Activated T-cell treated with anti-CD3 and anti-CD28 coated beads, Interleukin-2, amount 50 U/mL, for 4 hours (primary cell): ENCODE results near the gene PTPN14. TPM values are rescaled to one million over a fixed set of nuclear protein-coding genes. Genes with fewer than 3 reads are reported as not detected.
"Not testable (repeated sequence)": the region's sequence is repeated elsewhere in the genome, so short reads cannot be mapped to it uniquely, and the experiment has no call there.

Source experiments
- ATAC-seq, 2 donors: fragments of 200-7000 bp; cut with Tn5 transposase; one replicate each; pipeline ENCODE4 v1.10.0; 2021
- DNase-seq: peaks from one replicate; pipeline ENCODE4 v3.0.0-alpha.2; 2020
- H3K27me3 Mint-ChIP-seq: one replicate; pipeline ENCODE4 v1.8.0; 2021; ENCODE audit warnings: low read depth, mixed read lengths
- H3K36me3 Mint-ChIP-seq: one replicate; pipeline ENCODE4 v1.8.0; 2022; ENCODE audit warnings: mixed read lengths; ENCODE audit not compliant: insufficient read depth
- H3K4me1 Mint-ChIP-seq: one replicate; pipeline ENCODE4 v1.8.0; 2021; ENCODE audit warnings: low read depth, mixed read lengths
- H3K4me3 Mint-ChIP-seq: one replicate; pipeline ENCODE4 v1.8.0; 2021; ENCODE audit warnings: mild to moderate bottlenecking, moderate library complexity, mixed read lengths
- H3K9me3 Mint-ChIP-seq: one replicate; pipeline ENCODE4 v1.8.0; 2021; ENCODE audit warnings: mixed read lengths
- total RNA-seq, 3 donors: library from RNA; stranded (reverse); gene quantifications; one replicate each; pipeline ENCODE4 v1.2.1, GENCODE V29; 2021

Gene PTPN14
- total RNA-seq, 3 donors from 2014 or later, result 1.3 to 3.1 (median 1.8) TPM

GRCh38 chr1:214514819-214515383 is 36.5 kb downstream of the PTPN14 start:
- no peak overlapping the region for H3K4me3 Mint-ChIP-seq
- no peaks in the 10 kb centered on the region for H3K36me3 Mint-ChIP-seq
- ATAC-seq (no peak), DNase-seq (no peak)
- H3K4me1 Mint-ChIP-seq, result no peaks in the 10 kb centered on the region
- H3K9me3 Mint-ChIP-seq, result no peaks in the 10 kb centered on the region
- peaks cover 8% of the 10 kb centered on the region for H3K27me3 Mint-ChIP-seq

DNA sequence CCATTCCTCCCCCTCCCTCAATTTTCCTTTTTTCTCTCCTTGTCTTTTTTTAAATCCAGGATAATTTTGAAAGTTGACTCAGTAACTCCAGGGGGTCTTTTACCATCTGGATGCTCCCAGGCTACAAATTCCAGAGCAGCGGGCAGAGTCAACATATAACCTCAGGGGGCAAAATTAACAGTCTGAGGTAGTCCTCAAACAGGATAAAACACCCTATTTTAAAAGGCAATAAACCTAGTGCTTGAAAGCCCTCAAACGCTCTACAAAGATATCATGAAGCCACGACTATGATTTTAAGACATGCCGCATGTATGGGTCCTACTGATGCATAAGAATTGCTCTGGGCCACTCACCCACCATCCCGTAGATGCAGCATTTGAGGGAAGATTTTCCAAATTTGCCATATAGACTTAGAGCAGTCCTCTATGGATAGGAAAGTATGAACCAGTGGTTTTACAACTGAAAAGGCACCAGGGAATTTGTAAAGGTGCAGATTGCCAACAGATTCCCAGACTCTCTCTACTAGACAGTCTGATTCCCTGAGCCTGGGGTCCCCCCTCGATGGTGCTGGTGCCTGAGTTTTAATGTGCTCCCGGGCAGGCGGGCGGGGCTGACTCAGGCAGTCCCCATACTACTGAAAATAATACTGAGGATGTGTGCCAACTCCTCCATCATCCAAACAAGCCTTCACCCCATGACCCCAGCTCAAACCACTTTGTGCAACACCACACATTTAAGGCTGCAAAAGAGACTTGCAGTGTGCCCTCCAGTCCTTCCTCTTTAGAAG is 37.2 kb downstream of the PTPN14 start:
- H3K4me3 Mint-ChIP-seq, result no peak overlapping the region
- H3K9me3 Mint-ChIP-seq, result no peaks in the 10 kb centered on the region
- H3K27me3 Mint-ChIP-seq, result peaks cover 8% of the 10 kb centered on the region
- DNase-seq (no peak), ATAC-seq (no peak)
- no peaks in the 10 kb centered on the region for H3K4me1 Mint-ChIP-seq
- no peaks in the 10 kb centered on the region for H3K36me3 Mint-ChIP-seq

- Mint-ChIP-seq H3K27me3 (peaks cover 8% of the 10 kb centered on the region), H3K9me3 (no peaks in the 10 kb centered on the region), H3K4me3 (no peak overlapping the region), H3K36me3 (no peaks in the 10 kb centered on the region), H3K4me1 (no peaks in the 10 kb centered on the region)
- DNase-seq, result no peak
- no peak for ATAC-seq
Observed at GRCh38 chr1:214513394-214513793, 38.0 kb downstream of the PTPN14 start.

- H3K4me3 Mint-ChIP-seq, result no peak overlapping the region
- H3K9me3 Mint-ChIP-seq, result no peaks in the 10 kb centered on the region
- ATAC-seq (no peak), DNase-seq (no peak)
- peaks cover 1% of the 10 kb centered on the region for H3K4me1 Mint-ChIP-seq
- H3K27me3 Mint-ChIP-seq, result peaks cover 8% of the 10 kb centered on the region
- H3K36me3 Mint-ChIP-seq, result no peaks in the 10 kb centered on the region
Observed at GRCh38 chr1:214511639-214511998, 39.8 kb downstream of the PTPN14 start.

DNA sequence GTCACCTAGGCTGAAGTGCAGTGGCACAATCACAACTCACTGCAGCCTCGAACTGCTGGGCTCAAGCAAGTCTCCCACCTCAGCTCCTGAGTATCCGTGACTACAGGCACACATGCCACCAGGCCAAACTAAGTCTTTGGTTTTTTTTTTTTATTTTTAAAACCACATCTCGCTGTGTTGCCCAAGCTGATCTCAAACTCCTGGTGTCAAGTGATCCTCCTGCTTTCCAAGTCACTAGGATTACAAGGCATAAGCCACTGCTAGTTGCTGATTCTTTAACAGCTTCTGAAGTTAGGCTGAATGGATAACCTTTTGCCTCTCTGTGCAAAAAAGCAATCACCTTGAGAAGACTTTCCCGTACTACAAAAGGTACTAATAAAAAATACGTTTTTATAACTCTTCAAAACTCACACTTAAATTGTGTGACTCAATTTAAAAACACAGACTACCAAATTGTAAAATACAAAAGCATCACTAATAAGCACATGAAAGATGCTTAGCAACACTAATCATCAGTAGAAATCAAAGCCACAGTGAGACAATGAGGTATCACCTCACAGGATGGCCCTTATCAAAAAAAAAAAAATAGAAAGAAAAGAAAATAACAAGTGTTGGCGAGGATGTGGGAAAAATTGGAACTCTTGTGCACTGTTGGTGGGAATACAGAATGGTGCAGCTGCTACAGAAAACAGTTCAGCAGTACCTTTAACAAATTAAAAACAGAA is 40.3 kb downstream of the PTPN14 start:
- Mint-ChIP-seq H3K36me3 (no peaks in the 10 kb centered on the region), H3K27me3 (peaks cover 10% of the 10 kb centered on the region), H3K9me3 (no peaks in the 10 kb centered on the region), H3K4me1 (peaks cover 1% of the 10 kb centered on the region), H3K4me3 (no peak overlapping the region)
- ATAC-seq, result no peak
- DNase-seq, result no peak

- Mint-ChIP-seq H3K36me3 (no peaks in the 10 kb centered on the region), H3K4me3 (no peak overlapping the region), H3K27me3 (peaks cover 10% of the 10 kb centered on the region), H3K4me1 (peaks cover 1% of the 10 kb centered on the region), H3K9me3 (no peaks in the 10 kb centered on the region)
- ATAC-seq, result no peak
- no peak for DNase-seq
Observed at GRCh38 chr1:214510477-214510876, 40.9 kb downstream of the PTPN14 start.

GRCh38 chr1:214509622-214510021 is 41.8 kb downstream of the PTPN14 start:
- H3K4me3 Mint-ChIP-seq, DNase-seq, H3K4me1 Mint-ChIP-seq, H3K9me3 Mint-ChIP-seq, ATAC-seq, H3K36me3 Mint-ChIP-seq: not testable (repeated sequence)
- peaks cover 11% of the 10 kb centered on the region for H3K27me3 Mint-ChIP-seq

- Mint-ChIP-seq H3K27me3 (peaks cover 9% of the 10 kb centered on the region), H3K36me3 (no peaks in the 10 kb centered on the region), H3K9me3 (no peaks in the 10 kb centered on the region), H3K4me3 (no peak overlapping the region), H3K4me1 (peaks cover 1% of the 10 kb centered on the region)
- DNase-seq (no peak), ATAC-seq (peak in 1 of 2 donors; percentile 25)
Observed at GRCh38 chr1:214506972-214507431, 44.4 kb downstream of the PTPN14 start.

DNA sequence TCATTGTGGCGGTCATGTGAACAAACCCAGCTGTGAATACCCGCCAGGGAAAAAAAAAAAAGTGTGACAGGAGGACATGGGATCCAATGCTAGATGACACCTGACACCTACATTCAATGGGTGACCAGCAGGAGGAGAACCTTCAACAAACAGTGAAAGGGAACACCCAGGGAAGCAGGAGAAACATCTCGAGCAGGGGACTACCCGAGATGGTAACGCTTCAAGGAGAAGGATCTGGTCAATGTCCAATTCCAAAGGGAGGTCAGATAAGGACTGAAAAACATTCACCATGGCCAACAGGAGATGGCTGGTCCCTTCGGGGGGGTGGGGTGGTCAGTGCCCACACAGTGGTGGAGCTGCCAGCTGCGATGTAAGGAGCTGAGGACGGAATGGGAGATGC is 46.3 kb downstream of the PTPN14 start:
- Mint-ChIP-seq H3K36me3 (no peaks in the 10 kb centered on the region), H3K4me1 (peaks cover 1% of the 10 kb centered on the region), H3K9me3 (no peaks in the 10 kb centered on the region), H3K4me3 (no peak overlapping the region), H3K27me3 (peaks cover 11% of the 10 kb centered on the region)
- ATAC-seq (no peak), DNase-seq (no peak)

DNA sequence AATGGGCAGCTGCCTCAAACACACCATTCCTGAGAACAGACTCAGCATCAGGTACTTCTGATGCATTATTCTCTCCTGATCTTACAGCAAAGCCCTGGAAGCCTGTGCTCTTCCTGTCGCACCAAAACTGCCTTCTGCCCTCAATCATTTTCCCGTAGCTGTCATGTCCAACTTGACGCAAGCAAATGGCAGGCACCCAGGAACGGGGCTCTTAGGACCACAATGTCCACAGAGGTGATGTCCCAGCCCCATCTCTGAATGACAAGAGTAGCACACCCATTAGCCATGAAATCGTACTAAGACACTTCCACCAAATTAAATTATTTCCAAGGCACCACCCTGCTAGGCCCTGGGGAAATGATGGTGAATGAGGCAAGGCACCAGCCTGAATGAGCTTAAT is 47.1 kb downstream of the PTPN14 start:
- Mint-ChIP-seq H3K4me1 (peaks cover 1% of the 10 kb centered on the region), H3K9me3 (no peaks in the 10 kb centered on the region), H3K36me3 (no peaks in the 10 kb centered on the region), H3K27me3 (peaks cover 11% of the 10 kb centered on the region), H3K4me3 (no peak overlapping the region)
- ATAC-seq, result no peak
- DNase-seq, result no peak

DNA sequence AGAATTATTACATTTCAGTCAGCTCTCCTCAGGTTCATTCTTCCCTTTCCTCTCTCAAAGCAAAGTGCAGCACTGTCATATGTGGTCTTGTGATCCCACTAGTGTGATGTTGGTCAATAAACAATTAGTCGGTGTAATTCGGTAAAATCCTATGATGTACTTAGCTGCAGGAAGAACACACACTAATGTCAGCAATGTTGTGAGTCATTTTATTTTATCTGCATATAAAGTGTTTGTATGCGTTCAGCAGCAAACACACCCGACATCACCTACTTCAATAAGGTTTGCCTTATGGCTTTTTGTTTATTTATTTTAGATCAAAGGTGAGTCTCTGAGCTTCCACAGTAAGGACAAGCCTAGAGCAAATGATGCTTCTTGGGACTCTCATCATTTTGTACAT is 47.8 kb downstream of the PTPN14 start:
- H3K4me1 Mint-ChIP-seq, result peaks cover 1% of the 10 kb centered on the region
- no peaks in the 10 kb centered on the region for H3K9me3 Mint-ChIP-seq
- DNase-seq, result no peak
- no peak overlapping the region for H3K4me3 Mint-ChIP-seq
- no peaks in the 10 kb centered on the region for H3K36me3 Mint-ChIP-seq
- ATAC-seq, result no peak
- peaks cover 11% of the 10 kb centered on the region for H3K27me3 Mint-ChIP-seq

DNA sequence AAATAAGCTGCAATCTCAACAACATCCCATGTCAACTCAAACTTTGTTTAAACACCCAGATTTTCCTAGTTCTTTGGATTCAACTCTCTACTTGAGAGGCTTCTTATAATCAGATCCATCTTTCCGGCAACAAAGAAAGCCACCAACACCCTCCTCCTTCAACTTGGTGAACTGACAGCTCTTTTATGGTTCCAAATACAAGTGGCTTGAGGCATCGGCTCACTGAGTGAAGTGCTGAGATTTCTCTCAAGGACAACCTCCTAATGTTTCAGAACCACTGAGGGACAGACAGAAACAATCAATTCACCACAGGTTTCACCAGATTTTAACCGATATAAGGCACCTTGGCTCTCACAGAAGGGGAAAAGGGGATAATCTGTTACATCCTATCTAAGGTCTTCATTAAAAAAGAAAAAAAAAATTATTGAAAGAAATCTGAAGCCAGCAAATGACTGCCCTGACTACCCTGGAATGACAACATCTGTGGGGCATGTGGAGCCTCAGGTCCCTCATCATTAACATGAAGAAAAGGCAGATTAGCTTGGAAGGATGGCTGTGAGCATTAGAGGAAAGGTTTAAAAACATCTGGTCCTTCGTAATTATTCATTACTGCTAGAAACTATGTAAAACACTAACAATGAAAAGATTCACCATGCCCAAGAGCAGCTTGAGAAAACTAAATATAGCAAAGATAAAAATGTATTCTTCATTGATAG is 50.9 kb downstream of the PTPN14 start:
- Mint-ChIP-seq H3K27me3 (peaks cover 8% of the 10 kb centered on the region), H3K4me1 (no peaks in the 10 kb centered on the region), H3K4me3 (no peak overlapping the region), H3K36me3 (no peaks in the 10 kb centered on the region), H3K9me3 (no peaks in the 10 kb centered on the region)
- ATAC-seq (no peak), DNase-seq (no peak)

GRCh38 chr1:214499732-214500131 is 51.7 kb downstream of the PTPN14 start:
- Mint-ChIP-seq H3K4me3 (no peak overlapping the region), H3K4me1 (no peaks in the 10 kb centered on the region), H3K27me3 (peaks cover 7% of the 10 kb centered on the region), H3K36me3 (no peaks in the 10 kb centered on the region), H3K9me3 (no peaks in the 10 kb centered on the region)
- DNase-seq (no peak), ATAC-seq (no peak)

- Mint-ChIP-seq H3K36me3 (no peaks in the 10 kb centered on the region), H3K4me3 (no peak overlapping the region), H3K9me3 (no peaks in the 10 kb centered on the region), H3K27me3 (peaks cover 6% of the 10 kb centered on the region), H3K4me1 (no peaks in the 10 kb centered on the region)
- DNase-seq, result no peak
- no peak for ATAC-seq
Observed at GRCh38 chr1:214498021-214498420, 53.4 kb downstream of the PTPN14 start.
